ENCODE measurements around the gene ARTN.

The ARTN gene

DNA sequence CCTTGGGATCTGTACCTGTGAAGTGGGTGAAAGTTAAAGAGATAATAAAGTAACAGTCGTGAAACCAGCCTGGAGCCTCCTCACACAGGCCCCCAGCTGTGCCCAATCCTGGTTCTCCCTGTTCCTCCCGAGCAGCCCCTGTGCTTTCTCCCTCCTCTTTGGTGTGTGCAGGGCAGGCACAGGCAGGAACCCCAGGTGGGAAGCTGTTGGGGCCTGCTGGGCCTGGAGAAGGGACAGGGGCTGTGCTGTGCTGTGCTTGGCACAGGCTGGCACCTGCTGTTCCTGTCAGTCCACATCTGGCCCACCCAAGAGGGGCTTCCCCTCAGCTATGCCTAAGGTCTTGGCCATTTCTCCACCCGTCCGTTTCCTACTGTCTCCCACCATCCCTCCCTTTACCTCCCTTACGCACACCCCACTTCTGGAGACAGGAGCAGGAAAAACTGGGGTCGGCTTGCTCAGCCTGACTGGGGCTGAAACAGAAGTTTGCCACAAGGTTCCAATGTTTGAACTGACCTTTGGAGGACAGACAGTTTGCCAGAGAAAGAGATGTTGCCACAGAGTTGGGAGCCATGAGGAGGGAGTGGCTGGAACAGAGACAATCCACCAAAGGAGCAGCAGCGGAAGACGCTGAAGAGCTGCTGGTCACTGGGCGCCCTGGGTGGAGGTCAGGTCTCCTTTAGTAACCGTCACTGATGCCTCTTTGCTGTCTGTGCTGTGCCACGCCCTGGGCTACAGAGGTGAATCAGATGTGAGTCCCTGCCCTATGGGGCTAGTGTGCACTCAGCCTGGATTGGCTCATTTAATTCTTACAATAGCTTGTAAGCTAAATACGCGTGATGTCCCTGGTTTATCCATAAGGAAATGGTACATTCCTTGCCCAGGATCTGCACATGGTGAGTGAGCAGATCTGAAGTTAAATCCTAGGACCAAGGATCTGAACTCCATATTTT is 18.8 kb upstream of the ARTN start:
- no peak overlapping the region for H3K23ac ChIP-seq (ENCODE audit: low read length)
- WGBS (ENCODE audit: extremely low coverage, insufficient coverage, low lambda C conversion rate) = no CpG with 5 or more reads among the region's 13 CpGs

DNA sequence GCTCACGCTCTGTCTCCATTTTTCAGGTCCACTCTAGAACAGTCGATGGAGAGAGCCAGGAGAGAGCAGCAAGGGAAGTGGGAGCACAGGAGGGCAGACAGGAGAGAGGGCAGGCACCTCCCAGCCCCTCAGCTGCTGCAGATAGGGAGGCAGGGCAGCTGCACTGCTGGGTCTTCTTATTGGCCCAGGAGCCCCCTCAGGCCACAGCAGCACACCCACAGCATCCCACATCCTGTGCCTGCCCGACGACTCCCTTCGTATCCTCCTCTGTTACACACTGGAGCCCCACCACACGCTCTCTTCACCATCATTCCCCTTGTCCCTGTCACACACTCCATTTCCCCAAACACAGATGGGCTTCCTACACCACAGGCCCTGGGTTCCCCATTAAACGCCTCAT is 13.7 kb upstream of the ARTN start:
- H3K4me3 ChIP-seq (ENCODE audit: low read length) = no peak overlapping the region
- H3K27ac ChIP-seq (ENCODE audit: low read depth, low read length) = no peak overlapping the region
- no peak overlapping the region for H3K56ac ChIP-seq (ENCODE audit: low read length)
- no peaks in the 10 kb centered on the region for H3K79me1 ChIP-seq (ENCODE audit: low read length)
- no peaks in the 10 kb centered on the region for H3K27me3 ChIP-seq (ENCODE audit: insufficient read depth, low read length, poor library complexity)
- no peak overlapping the region for H2BK120ac ChIP-seq (ENCODE audit: low read depth, low read length)
- H3K4ac ChIP-seq (ENCODE audit: low read depth, low read length) = no peak overlapping the region
- H3K36me3 ChIP-seq (ENCODE audit: control insufficient read depth, insufficient read depth, low read length) = no peaks in the 10 kb centered on the region
- no peak overlapping the region for H2BK5ac ChIP-seq (ENCODE audit: low read length)
- H3K4me1 ChIP-seq (ENCODE audit: control insufficient read depth, low read depth, low read length) = no peaks in the 10 kb centered on the region
- no peak overlapping the region for H3K4me2 ChIP-seq (ENCODE audit: low read length)
- no peak overlapping the region for H3K18ac ChIP-seq (ENCODE audit: low read length)
- no peak overlapping the region for H2BK15ac ChIP-seq (replicated peaks; ENCODE audit: low read depth)
- H3K79me2 ChIP-seq (ENCODE audit: control insufficient read depth, insufficient read depth, low read length) = no peaks in the 10 kb centered on the region
- no peak for DNase-seq
- no peak overlapping the region for H3K9ac ChIP-seq (ENCODE audit: low read length)
- H3K23ac ChIP-seq (ENCODE audit: low read length) = no peak overlapping the region
- H4K5ac ChIP-seq (ENCODE audit: low read length) = no peak overlapping the region
- H4K8ac ChIP-seq (ENCODE audit: low read depth, low read length) = no peak overlapping the region
- no CpG with 5 or more reads among the region's 7 CpGs for WGBS (ENCODE audit: extremely low coverage, insufficient coverage, low lambda C conversion rate)
- no peak overlapping the region for H2AK5ac ChIP-seq (ENCODE audit: low read length)

More for the DNA sequence above, 18.8 kb upstream of the ARTN start:
- Histone ChIP-seq H3K9ac (ENCODE audit: low read length) (no peak overlapping the region), H3K4me2 (ENCODE audit: low read length) (no peak overlapping the region), H3K4ac (ENCODE audit: low read depth, low read length) (no peak overlapping the region), H4K8ac (ENCODE audit: low read depth, low read length) (no peak overlapping the region), H2BK120ac (ENCODE audit: low read depth, low read length) (no peak overlapping the region), H3K79me1 (ENCODE audit: low read length) (no peaks in the 10 kb centered on the region), H3K27me3 (ENCODE audit: insufficient read depth, low read length, poor library complexity) (no peaks in the 10 kb centered on the region), H3K56ac (ENCODE audit: low read length) (no peak overlapping the region), H3K4me1 (ENCODE audit: control insufficient read depth, low read depth, low read length) (peaks cover 14% of the 10 kb centered on the region), H2BK15ac (replicated peaks; ENCODE audit: low read depth) (no peak overlapping the region), H3K36me3 (ENCODE audit: control insufficient read depth, insufficient read depth, low read length) (no peaks in the 10 kb centered on the region), H3K18ac (ENCODE audit: low read length) (no peak overlapping the region), H2AK5ac (ENCODE audit: low read length) (no peak overlapping the region), H4K5ac (ENCODE audit: low read length) (no peak overlapping the region), H3K4me3 (ENCODE audit: low read length) (no peak overlapping the region), H3K27ac (ENCODE audit: low read depth, low read length) (no peak overlapping the region), H2BK5ac (ENCODE audit: low read length) (no peak overlapping the region), H3K79me2 (ENCODE audit: control insufficient read depth, insufficient read depth, low read length) (no peaks in the 10 kb centered on the region)
- no peak for DNase-seq

DNA sequence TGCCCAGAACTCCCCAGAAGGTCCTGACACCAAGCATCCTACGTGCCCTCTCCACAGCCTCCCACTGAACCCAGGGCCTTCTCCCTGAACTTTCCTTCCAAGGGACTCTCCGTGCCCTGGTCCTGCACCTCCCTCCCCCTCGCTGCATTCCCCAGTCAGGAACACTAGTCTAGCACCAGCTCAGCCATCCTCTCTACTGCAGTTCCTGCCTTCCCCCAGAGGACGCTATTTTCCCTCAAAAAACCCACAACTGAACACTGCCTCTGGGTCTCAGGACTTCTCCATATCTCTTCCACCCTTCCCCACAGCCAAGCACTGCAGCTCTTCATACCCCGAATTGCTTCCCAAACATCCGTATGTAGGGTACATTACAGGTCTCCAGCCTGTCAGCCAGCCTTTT is 12.6 kb upstream of the ARTN start:
- Histone ChIP-seq H3K4me1 (ENCODE audit: control insufficient read depth, low read depth, low read length) (no peaks in the 10 kb centered on the region), H2BK15ac (replicated peaks; ENCODE audit: low read depth) (no peak overlapping the region), H2BK5ac (ENCODE audit: low read length) (no peak overlapping the region), H4K8ac (ENCODE audit: low read depth, low read length) (no peak overlapping the region), H3K4me3 (ENCODE audit: low read length) (no peak overlapping the region), H3K36me3 (ENCODE audit: control insufficient read depth, insufficient read depth, low read length) (no peaks in the 10 kb centered on the region), H3K23ac (ENCODE audit: low read length) (no peak overlapping the region), H3K27ac (ENCODE audit: low read depth, low read length) (no peak overlapping the region), H2BK120ac (ENCODE audit: low read depth, low read length) (no peak overlapping the region), H3K56ac (ENCODE audit: low read length) (no peak overlapping the region), H2AK5ac (ENCODE audit: low read length) (no peak overlapping the region), H3K9ac (ENCODE audit: low read length) (no peak overlapping the region), H3K4me2 (ENCODE audit: low read length) (no peak overlapping the region), H4K5ac (ENCODE audit: low read length) (no peak overlapping the region), H3K18ac (ENCODE audit: low read length) (no peak overlapping the region), H3K4ac (ENCODE audit: low read depth, low read length) (no peak overlapping the region), H3K79me1 (ENCODE audit: low read length) (no peaks in the 10 kb centered on the region), H3K27me3 (ENCODE audit: insufficient read depth, low read length, poor library complexity) (no peaks in the 10 kb centered on the region), H3K79me2 (ENCODE audit: control insufficient read depth, insufficient read depth, low read length) (no peaks in the 10 kb centered on the region)
- WGBS (ENCODE audit: extremely low coverage, insufficient coverage, low lambda C conversion rate) = no CpG with 5 or more reads among the region's 6 CpGs
- DNase-seq = no peak

DNA sequence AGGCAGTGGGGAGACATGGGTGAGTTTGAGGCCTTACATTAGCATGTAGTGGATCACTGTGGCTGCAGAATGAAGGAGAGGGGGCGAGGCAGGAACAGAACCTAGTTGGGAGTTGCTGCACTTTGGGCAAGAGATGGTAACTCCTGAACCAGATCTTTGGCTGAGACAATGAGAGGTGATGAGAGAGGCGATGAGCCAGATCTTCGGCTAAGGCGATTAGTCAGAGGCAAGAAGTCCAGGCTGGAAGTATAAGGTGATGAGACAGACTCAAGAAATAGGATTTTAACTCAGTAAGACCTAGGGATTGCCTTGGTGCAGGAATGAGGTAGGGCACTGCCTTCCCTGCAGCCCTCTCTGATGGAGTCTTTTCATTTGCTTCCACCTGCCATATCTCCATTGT is 9.1 kb upstream of the ARTN start:
- no peak overlapping the region for H4K8ac ChIP-seq (ENCODE audit: low read depth, low read length)
- no peak overlapping the region for H3K56ac ChIP-seq (ENCODE audit: low read length)
- no peak overlapping the region for H4K5ac ChIP-seq (ENCODE audit: low read length)
- no CpG with 5 or more reads among the region's 4 CpGs for WGBS (ENCODE audit: extremely low coverage, insufficient coverage, low lambda C conversion rate)
- no peak for DNase-seq
- no peak overlapping the region for H2BK5ac ChIP-seq (ENCODE audit: low read length)
- no peak overlapping the region for H2AK5ac ChIP-seq (ENCODE audit: low read length)
- no peaks in the 10 kb centered on the region for H3K4me1 ChIP-seq (ENCODE audit: control insufficient read depth, low read depth, low read length)
- H3K27ac ChIP-seq (ENCODE audit: low read depth, low read length) = no peak overlapping the region
- no peak overlapping the region for H2BK15ac ChIP-seq (replicated peaks; ENCODE audit: low read depth)
- H2BK120ac ChIP-seq (ENCODE audit: low read depth, low read length) = no peak overlapping the region
- no peaks in the 10 kb centered on the region for H3K79me1 ChIP-seq (ENCODE audit: low read length)
- no peaks in the 10 kb centered on the region for H3K27me3 ChIP-seq (ENCODE audit: insufficient read depth, low read length, poor library complexity)
- no peaks in the 10 kb centered on the region for H3K79me2 ChIP-seq (ENCODE audit: control insufficient read depth, insufficient read depth, low read length)
- H3K18ac ChIP-seq (ENCODE audit: low read length) = no peak overlapping the region
- H3K4me3 ChIP-seq (ENCODE audit: low read length) = no peak overlapping the region
- H3K23ac ChIP-seq (ENCODE audit: low read length) = no peak overlapping the region
- H3K4ac ChIP-seq (ENCODE audit: low read depth, low read length) = no peak overlapping the region
- no peak overlapping the region for H3K4me2 ChIP-seq (ENCODE audit: low read length)
- no peak overlapping the region for H3K9ac ChIP-seq (ENCODE audit: low read length)
- H3K36me3 ChIP-seq (ENCODE audit: control insufficient read depth, insufficient read depth, low read length) = no peaks in the 10 kb centered on the region

DNA sequence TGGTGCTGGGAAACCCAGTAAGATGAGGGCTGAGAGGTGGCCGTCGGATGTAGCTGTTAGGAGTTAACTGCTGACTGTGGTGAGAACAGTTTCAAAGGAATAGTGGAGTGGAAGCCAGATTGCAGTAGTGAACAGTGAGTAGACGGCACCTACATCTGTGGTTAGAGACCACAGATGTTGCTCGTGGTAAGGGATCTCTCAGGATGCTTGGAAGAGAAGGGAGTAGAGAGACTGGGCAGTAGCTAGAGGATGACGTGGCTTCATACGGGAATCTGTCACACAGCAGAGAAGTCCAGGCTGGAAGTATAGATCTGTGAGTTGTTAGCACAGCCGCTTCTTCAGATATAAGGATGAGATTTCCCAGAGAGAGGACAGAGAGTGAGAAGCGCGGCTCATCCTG is 7.8 kb upstream of the ARTN start:
- Histone ChIP-seq H3K36me3 (ENCODE audit: control insufficient read depth, insufficient read depth, low read length) (no peaks in the 10 kb centered on the region), H3K9ac (ENCODE audit: low read length) (no peak overlapping the region), H2BK120ac (ENCODE audit: low read depth, low read length) (no peak overlapping the region), H2AK5ac (ENCODE audit: low read length) (no peak overlapping the region), H3K27me3 (ENCODE audit: insufficient read depth, low read length, poor library complexity) (no peaks in the 10 kb centered on the region), H3K18ac (ENCODE audit: low read length) (no peak overlapping the region), H2BK5ac (ENCODE audit: low read length) (no peak overlapping the region), H3K79me2 (ENCODE audit: control insufficient read depth, insufficient read depth, low read length) (no peaks in the 10 kb centered on the region), H4K5ac (ENCODE audit: low read length) (no peak overlapping the region), H3K4ac (ENCODE audit: low read depth, low read length) (no peak overlapping the region), H3K79me1 (ENCODE audit: low read length) (no peaks in the 10 kb centered on the region), H3K4me3 (ENCODE audit: low read length) (no peak overlapping the region), H3K56ac (ENCODE audit: low read length) (no peak overlapping the region), H3K27ac (ENCODE audit: low read depth, low read length) (no peak overlapping the region), H4K8ac (ENCODE audit: low read depth, low read length) (no peak overlapping the region), H2BK15ac (replicated peaks; ENCODE audit: low read depth) (no peak overlapping the region), H3K23ac (ENCODE audit: low read length) (no peak overlapping the region), H3K4me2 (ENCODE audit: low read length) (no peak overlapping the region), H3K4me1 (ENCODE audit: control insufficient read depth, low read depth, low read length) (peaks cover 3% of the 10 kb centered on the region)
- DNase-seq = no peak
- no CpG with 5 or more reads among the region's 9 CpGs for WGBS (ENCODE audit: extremely low coverage, insufficient coverage, low lambda C conversion rate)
